Caco-2 (cell line): ENCODE data around the gene GBP7. TPM values are rescaled to one million over a fixed set of nuclear protein-coding genes. Genes with fewer than 3 reads are reported as not detected.
"Not testable (repeated sequence)": the region's sequence is repeated elsewhere in the genome, so short reads cannot be mapped to it uniquely, and the experiment has no call there.

Source experiments
- BruUV-seq: library from RNA; stranded (reverse); fragments of 400-500 nt; replicated peaks from 2 replicates; lab custom pipeline; 2021; lab: Mats Ljungman, UMichigan
- CTCF ChIA-PET: fragments of 300-600 bp; sonication (Branson Sonifier 250); formaldehyde crosslinking; loops from one replicate; lab custom pipeline; 2022; ENCODE audit warnings: antibody characterized with exemption; lab: Charles Lee
- POLR2A ChIA-PET: fragments of 300-600 bp; sonication (Branson Sonifier 250); formaldehyde crosslinking; loops from one replicate; lab custom pipeline; 2022; ENCODE audit warnings: antibody characterized with exemption; lab: Charles Lee
- DNase-seq, 2 experiments: peaks; one replicate each; pipeline versions ENCODE4 v3.0.0 to v3.0.0-alpha.2; 2020 to 2022
- H3K27me3 ChIP-seq: replicated peaks from 2 replicates; pipeline ENCODE4 v1.6.0; 2011; ENCODE audit warnings: low read length; ENCODE audit not compliant: control insufficient read depth, insufficient read depth
- H3K36me3 ChIP-seq: 2 replicates; pipeline ENCODE4 v1.5.1; 2011; ENCODE audit warnings: low read length; ENCODE audit not compliant: control insufficient read depth, insufficient read depth
- H3K4me1 ChIP-seq: fragments of 250-450 bp; sonication (Bioruptor Pico); 2 replicates; pipeline ENCODE4 v1.5.1; 2020; ENCODE audit warnings: mild to moderate bottlenecking
- H3K4me3 ChIP-seq: 2 replicates; pipeline ENCODE4 v1.5.1; 2011; ENCODE audit warnings: low read depth, mild to moderate bottlenecking, control low read depth, low read length
- H3K9me3 ChIP-seq: fragments of 250-450 bp; sonication (Bioruptor Pico); 2 replicates; pipeline ENCODE4 v1.5.1; 2020; ENCODE audit warnings: mild to moderate bottlenecking, moderate library complexity
- H3K27ac Mint-ChIP-seq: one replicate; pipeline ENCODE4 v1.8.0; 2022; ENCODE audit warnings: mixed read lengths; ENCODE audit not compliant: unreplicated experiment
- H3K27me3 Mint-ChIP-seq: one replicate; pipeline ENCODE4 v1.8.0; 2022; ENCODE audit warnings: mixed read lengths; ENCODE audit not compliant: insufficient read depth, unreplicated experiment
- H3K36me3 Mint-ChIP-seq: one replicate; pipeline ENCODE4 v1.8.0; 2022; ENCODE audit warnings: mild to moderate bottlenecking, mixed read lengths; ENCODE audit not compliant: insufficient read depth, unreplicated experiment
- H3K4me1 Mint-ChIP-seq: one replicate; pipeline ENCODE4 v1.8.0; 2022; ENCODE audit warnings: low read depth, mixed read lengths; ENCODE audit not compliant: unreplicated experiment
- H3K4me3 Mint-ChIP-seq: one replicate; pipeline ENCODE4 v1.8.0; 2022; ENCODE audit warnings: mild to moderate bottlenecking, moderate library complexity, mixed read lengths; ENCODE audit not compliant: unreplicated experiment
- H3K9me3 Mint-ChIP-seq: one replicate; pipeline ENCODE4 v1.8.0; 2022; ENCODE audit warnings: mixed read lengths; ENCODE audit not compliant: unreplicated experiment
- CTCF ChIP-seq, 2 experiments: fragments of 200-600 bp in 1 of 2; IDR thresholded peaks; 1 replicate in 1 of 2; 2 replicates in 1 of 2; pipeline versions ENCODE4 v1.5.1 to v1.8.0; 2011 to 2022; ENCODE audit warnings: antibody characterized with exemption in 1 of 2, control low read depth in 1 of 2, inconsistent platforms in 1 of 2, low read depth in 1 of 2, low read length in 1 of 2, mild to moderate bottlenecking in 1 of 2, moderate library complexity in 1 of 2; ENCODE audit not compliant: insufficient read depth in 1 of 2, severe bottlenecking in 1 of 2, unreplicated experiment in 1 of 2
- intact Hi-C: fragments of 100-400 bp; cut with micrococcal nuclease; formaldehyde crosslinking; loops from one replicate; pipeline ENCODE4 v1.10.0; 2022; ENCODE audit not compliant: unreplicated experiment
- total RNA-seq: library from RNA; stranded (reverse); gene quantifications from 2 replicates; pipeline ENCODE4 v1.2.3, GENCODE V29; 2022

GBP7 gene
- total RNA-seq, 1 experiment from 2014 or later = not detected

- H3K27ac Mint-ChIP-seq = no peak overlapping the region
- ChIA-PET POLR2A (no interaction called here), CTCF (no interaction called here)
- no peaks in the 10 kb centered on the region for H3K27me3 ChIP-seq
- H3K36me3 Mint-ChIP-seq = no peaks in the 10 kb centered on the region
- BruUV-seq = no TSS peak
- no peak for DNase-seq
- H3K9me3 ChIP-seq = no peaks in the 10 kb centered on the region
- H3K27me3 Mint-ChIP-seq = peaks cover 3% of the 10 kb centered on the region
- H3K36me3 ChIP-seq = no peaks in the 10 kb centered on the region
- H3K4me3 ChIP-seq = no peak overlapping the region
- TF ChIP-seq CTCF (IDR thresholded peaks at IDR 0.05; ENCODE audit: insufficient read depth in 1 of 2, low read depth in 1 of 2, low read length in 1 of 2, severe bottlenecking in 1 of 2, unreplicated experiment in 1 of 2) = no peak
- H3K4me1 ChIP-seq = no peaks in the 10 kb centered on the region
- H3K4me1 Mint-ChIP-seq = no peaks in the 10 kb centered on the region
- intact Hi-C loops = no loop called here
- H3K9me3 Mint-ChIP-seq = no peaks in the 10 kb centered on the region
- H3K4me3 Mint-ChIP-seq = no peak overlapping the region
These were observed 45.1 kb downstream of the GBP7 start for GRCh38 chr1:89130716-89131115.

- no peak for TF ChIP-seq CTCF (IDR thresholded peaks at IDR 0.05; ENCODE audit: insufficient read depth in 1 of 2, low read depth in 1 of 2, low read length in 1 of 2, severe bottlenecking in 1 of 2, unreplicated experiment in 1 of 2)
- no peak for DNase-seq
- Histone ChIP-seq H3K27me3 (no peaks in the 10 kb centered on the region), H3K4me3 (no peak overlapping the region), H3K36me3 (no peaks in the 10 kb centered on the region), H3K9me3 (no peaks in the 10 kb centered on the region), H3K4me1 (no peaks in the 10 kb centered on the region)
- ChIA-PET CTCF (no interaction called here), POLR2A (no interaction called here)
- Mint-ChIP-seq H3K9me3 (no peaks in the 10 kb centered on the region), H3K4me1 (no peaks in the 10 kb centered on the region), H3K27me3 (peaks cover 3% of the 10 kb centered on the region), H3K36me3 (no peaks in the 10 kb centered on the region), H3K27ac (no peak overlapping the region), H3K4me3 (no peak overlapping the region)
- intact Hi-C loops = no loop called here
- BruUV-seq = no TSS peak
These were observed 45.9 kb downstream of the GBP7 start for GRCh38 chr1:89129911-89130310.

- BruUV-seq, H3K9me3 ChIP-seq, H3K27me3 ChIP-seq, POLR2A ChIA-PET, H3K9me3 Mint-ChIP-seq, CTCF ChIA-PET, intact Hi-C loops, H3K36me3 ChIP-seq, H3K4me3 Mint-ChIP-seq, H3K36me3 Mint-ChIP-seq, DNase-seq, H3K27ac Mint-ChIP-seq, H3K4me1 Mint-ChIP-seq, H3K27me3 Mint-ChIP-seq, H3K4me3 ChIP-seq, H3K4me1 ChIP-seq: not testable (repeated sequence)
These were observed 47.8 kb downstream of the GBP7 start for GRCh38 chr1:89128003-89128458.

GRCh38 chr1:89126602-89127565 is 48.9 kb downstream of the GBP7 start:
- H3K27ac Mint-ChIP-seq, BruUV-seq, H3K4me3 Mint-ChIP-seq, H3K4me1 ChIP-seq, intact Hi-C loops, H3K27me3 Mint-ChIP-seq, CTCF ChIA-PET, H3K9me3 ChIP-seq, H3K36me3 ChIP-seq, H3K4me1 Mint-ChIP-seq, H3K27me3 ChIP-seq, H3K9me3 Mint-ChIP-seq, DNase-seq, H3K36me3 Mint-ChIP-seq, POLR2A ChIA-PET, H3K4me3 ChIP-seq: not testable (repeated sequence)
